ENCODE data around the gene DGKG.

Gene DGKG

GRCh38 chr3:186171521-186171920 is 190.5 kb downstream of the DGKG start:
- Histone ChIP-seq H3K9me3 (ENCODE audit: control insufficient read depth, insufficient read depth, low read length) (no peaks in the 10 kb centered on the region), H3F3A (ENCODE audit: control insufficient read depth, insufficient read depth) (no peaks in the 10 kb centered on the region), H3K27ac (ENCODE audit: low read depth, low read length) (no peak overlapping the region), H4K20me1 (ENCODE audit: control insufficient read depth, insufficient read depth, low read depth, low read length) (no peaks in the 10 kb centered on the region), H3K4me1 (ENCODE audit: control insufficient read depth, low read length) (no peaks in the 10 kb centered on the region), H3K9me2 (replicated peaks; ENCODE audit: control insufficient read depth, low read length) (no peaks in the 10 kb centered on the region), H3K27me3 (ENCODE audit: control insufficient read depth, low read length) (no peaks in the 10 kb centered on the region), H3K4me3 (ENCODE audit: low read length) (no peak overlapping the region), H3K79me2 (ENCODE audit: control insufficient read depth, low read length) (no peaks in the 10 kb centered on the region), H3K36me3 (ENCODE audit: control insufficient read depth, low read length) (no peaks in the 10 kb centered on the region), H3K4me2 (ENCODE audit: low read length) (no peak overlapping the region)
- no peak for TF ChIP-seq EZH2phosphoT487 (IDR thresholded peaks at IDR 0.05; ENCODE audit: borderline replicate concordance, low read length)
- TF ChIP-seq, protein P1, sequence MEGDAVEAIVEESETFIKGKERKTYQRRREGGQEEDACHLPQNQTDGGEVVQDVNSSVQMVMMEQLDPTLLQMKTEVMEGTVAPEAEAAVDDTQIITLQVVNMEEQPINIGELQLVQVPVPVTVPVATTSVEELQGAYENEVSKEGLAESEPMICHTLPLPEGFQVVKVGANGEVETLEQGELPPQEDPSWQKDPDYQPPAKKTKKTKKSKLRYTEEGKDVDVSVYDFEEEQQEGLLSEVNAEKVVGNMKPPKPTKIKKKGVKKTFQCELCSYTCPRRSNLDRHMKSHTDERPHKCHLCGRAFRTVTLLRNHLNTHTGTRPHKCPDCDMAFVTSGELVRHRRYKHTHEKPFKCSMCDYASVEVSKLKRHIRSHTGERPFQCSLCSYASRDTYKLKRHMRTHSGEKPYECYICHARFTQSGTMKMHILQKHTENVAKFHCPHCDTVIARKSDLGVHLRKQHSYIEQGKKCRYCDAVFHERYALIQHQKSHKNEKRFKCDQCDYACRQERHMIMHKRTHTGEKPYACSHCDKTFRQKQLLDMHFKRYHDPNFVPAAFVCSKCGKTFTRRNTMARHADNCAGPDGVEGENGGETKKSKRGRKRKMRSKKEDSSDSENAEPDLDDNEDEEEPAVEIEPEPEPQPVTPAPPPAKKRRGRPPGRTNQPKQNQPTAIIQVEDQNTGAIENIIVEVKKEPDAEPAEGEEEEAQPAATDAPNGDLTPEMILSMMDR (IDR thresholded peaks at IDR 0.05; ENCODE audit: low read depth, low read length, poor library complexity, severe bottlenecking): no peak

GRCh38 chr3:186170516-186170915 is 191.5 kb downstream of the DGKG start:
- Histone ChIP-seq H3K36me3 (ENCODE audit: control insufficient read depth, low read length) (no peaks in the 10 kb centered on the region), H4K20me1 (ENCODE audit: control insufficient read depth, insufficient read depth, low read depth, low read length) (no peaks in the 10 kb centered on the region), H3K4me3 (ENCODE audit: low read length) (no peak overlapping the region), H3K9me3 (ENCODE audit: control insufficient read depth, insufficient read depth, low read length) (no peaks in the 10 kb centered on the region), H3K79me2 (ENCODE audit: control insufficient read depth, low read length) (no peaks in the 10 kb centered on the region), H3F3A (ENCODE audit: control insufficient read depth, insufficient read depth) (no peaks in the 10 kb centered on the region), H3K4me2 (ENCODE audit: low read length) (no peak overlapping the region), H3K27me3 (ENCODE audit: control insufficient read depth, low read length) (peaks cover 4% of the 10 kb centered on the region), H3K4me1 (ENCODE audit: control insufficient read depth, low read length) (no peaks in the 10 kb centered on the region), H3K9me2 (replicated peaks; ENCODE audit: control insufficient read depth, low read length) (no peaks in the 10 kb centered on the region), H3K27ac (ENCODE audit: low read depth, low read length) (no peak overlapping the region)
- no peak for TF ChIP-seq EZH2phosphoT487 (IDR thresholded peaks at IDR 0.05; ENCODE audit: borderline replicate concordance, low read length)
- TF ChIP-seq, protein P1 (IDR thresholded peaks at IDR 0.05; ENCODE audit: low read depth, low read length, poor library complexity, severe bottlenecking): no peak

DNA sequence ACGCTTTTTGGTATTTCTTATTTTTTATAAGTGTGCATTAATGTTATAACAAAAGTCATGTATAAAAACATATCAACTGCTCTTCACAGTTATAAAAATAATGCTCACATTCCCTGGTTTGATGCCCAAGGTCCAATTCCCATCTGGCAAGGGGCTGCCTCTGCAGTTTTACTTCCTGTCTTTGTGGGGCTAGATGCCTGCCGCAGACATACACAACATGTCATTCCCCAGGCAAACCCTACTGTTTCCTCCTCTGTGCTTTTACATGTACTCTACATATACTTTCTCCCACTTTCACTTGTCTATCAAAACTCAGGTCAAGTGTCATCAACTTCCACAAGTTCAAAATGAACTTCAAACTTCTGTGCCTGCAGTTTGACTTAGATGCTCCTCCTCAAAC is 192.7 kb downstream of the DGKG start:
- H3K9me3 ChIP-seq (ENCODE audit: control insufficient read depth, insufficient read depth, low read length): no peaks in the 10 kb centered on the region
- TF ChIP-seq, protein P1 (IDR thresholded peaks at IDR 0.05; ENCODE audit: low read depth, low read length, poor library complexity, severe bottlenecking): no peak
- TF ChIP-seq EZH2phosphoT487 (IDR thresholded peaks at IDR 0.05; ENCODE audit: borderline replicate concordance, low read length): no peak
- H3K4me1 ChIP-seq (ENCODE audit: control insufficient read depth, low read length): no peaks in the 10 kb centered on the region
- H3F3A ChIP-seq (ENCODE audit: control insufficient read depth, insufficient read depth): no peaks in the 10 kb centered on the region
- H3K36me3 ChIP-seq (ENCODE audit: control insufficient read depth, low read length): no peaks in the 10 kb centered on the region
- H3K27me3 ChIP-seq (ENCODE audit: control insufficient read depth, low read length): peaks cover 10% of the 10 kb centered on the region
- H3K9me2 ChIP-seq (replicated peaks; ENCODE audit: control insufficient read depth, low read length): no peaks in the 10 kb centered on the region
- no peak overlapping the region for H3K27ac ChIP-seq (ENCODE audit: low read depth, low read length)
- H3K4me2 ChIP-seq (ENCODE audit: low read length): no peak overlapping the region
- no peaks in the 10 kb centered on the region for H3K79me2 ChIP-seq (ENCODE audit: control insufficient read depth, low read length)
- no peak overlapping the region for H3K4me3 ChIP-seq (ENCODE audit: low read length)
- H4K20me1 ChIP-seq (ENCODE audit: control insufficient read depth, insufficient read depth, low read depth, low read length): no peaks in the 10 kb centered on the region

DNA sequence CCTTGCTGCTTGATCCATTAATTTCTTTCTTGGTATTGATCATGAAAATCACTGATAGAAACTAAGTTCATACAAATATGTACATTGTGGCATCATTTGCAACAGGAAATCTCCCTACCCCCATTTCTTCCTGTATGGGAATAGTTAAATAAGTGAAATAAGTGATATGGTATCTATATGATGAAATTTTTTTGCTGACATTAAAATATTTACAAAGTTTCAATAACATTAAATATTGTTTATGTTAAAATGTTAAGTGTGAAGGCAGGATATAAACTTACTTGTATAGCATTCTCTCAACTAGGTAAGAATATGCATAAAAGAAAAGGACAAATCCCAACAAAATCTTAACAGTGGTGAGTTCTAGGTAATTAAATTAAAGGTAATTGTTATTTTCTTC is 193.1 kb downstream of the DGKG start:
- no peaks in the 10 kb centered on the region for H4K20me1 ChIP-seq (ENCODE audit: control insufficient read depth, insufficient read depth, low read depth, low read length)
- peaks cover 10% of the 10 kb centered on the region for H3K27me3 ChIP-seq (ENCODE audit: control insufficient read depth, low read length)
- H3K79me2 ChIP-seq (ENCODE audit: control insufficient read depth, low read length): no peaks in the 10 kb centered on the region
- H3K4me1 ChIP-seq (ENCODE audit: control insufficient read depth, low read length): no peaks in the 10 kb centered on the region
- H3K4me2 ChIP-seq (ENCODE audit: low read length): no peak overlapping the region
- H3K9me2 ChIP-seq (replicated peaks; ENCODE audit: control insufficient read depth, low read length): no peaks in the 10 kb centered on the region
- no peak overlapping the region for H3K27ac ChIP-seq (ENCODE audit: low read depth, low read length)
- no peak overlapping the region for H3K4me3 ChIP-seq (ENCODE audit: low read length)
- H3F3A ChIP-seq (ENCODE audit: control insufficient read depth, insufficient read depth): no peaks in the 10 kb centered on the region
- no peaks in the 10 kb centered on the region for H3K36me3 ChIP-seq (ENCODE audit: control insufficient read depth, low read length)
- no peak for TF ChIP-seq EZH2phosphoT487 (IDR thresholded peaks at IDR 0.05; ENCODE audit: borderline replicate concordance, low read length)
- TF ChIP-seq, protein P1 (IDR thresholded peaks at IDR 0.05; ENCODE audit: low read depth, low read length, poor library complexity, severe bottlenecking): no peak
- H3K9me3 ChIP-seq (ENCODE audit: control insufficient read depth, insufficient read depth, low read length): no peaks in the 10 kb centered on the region
